Stomach (tissue), 4 donors: ENCODE measurements around the gene HVCN1.

Source experiments
- CTCF ChIP-seq, 7 experiments: fragments of 450-650 bp in 4 of 7; fragments of 200-600 bp in 3 of 7; sonication (generic) in 3 of 7; IDR thresholded peaks; one replicate each; pipeline ENCODE4 v1.5.1; 2016 to 2019; ENCODE audit warnings: antibody characterized with exemption in 7 of 7, control low read depth in 2 of 7, mild to moderate bottlenecking in 1 of 7
- EP300 ChIP-seq: sonication (generic); formaldehyde crosslinking; IDR thresholded peaks from one replicate; pipeline ENCODE4 v1.6.1; 2017; ENCODE audit warnings: antibody characterized with exemption
- POLR2A ChIP-seq, 4 donors: fragments of 450-650 bp; IDR thresholded peaks; one replicate each; pipeline ENCODE4 v1.6.1; 2016; ENCODE audit warnings: antibody characterized with exemption in 4 of 4, control low read depth in 2 of 4, mild to moderate bottlenecking in 1 of 4, moderate library complexity in 1 of 4

- TF ChIP-seq POLR2A (IDR thresholded peaks at IDR 0.05) (no peak), CTCF (IDR thresholded peaks at IDR 0.05) (peak in 5 of 7 experiments; percentile 54 to 79 (median 68)), EP300 (no peak)
These were observed 9.4 kb upstream of the HVCN1 start for GRCh38 chr12:110698171-110698902.
